Spleen (tissue), 11 donors: ENCODE measurements around the gene OR8G5. TPM values are rescaled to one million over a fixed set of nuclear protein-coding genes. Genes with fewer than 3 reads are reported as not detected.

Experiments used
- DNase-seq: peaks from one replicate; pipeline ENCODE4 v3.0.0-alpha.2; 2020
- H3K27ac ChIP-seq, 8 donors: fragments of 200-600 bp; sonication (generic) in 7 of 8; 1 replicate in 4 of 8; 2 replicates in 4 of 8; pipeline versions ENCODE4 v1.5.0 to v1.8.0; 2016 to 2021; ENCODE audit warnings: inconsistent platforms in 4 of 8, mild to moderate bottlenecking in 4 of 8, moderate library complexity in 1 of 8
- H3K27me3 ChIP-seq, 7 donors: fragments of 200-600 bp; sonication (generic) in 6 of 7; replicated peaks in 1 of 7; 1 replicate in 4 of 7; 2 replicates in 3 of 7; pipeline versions ENCODE4 v1.5.0 to v1.8.0; 2016 to 2021; ENCODE audit warnings: inconsistent platforms in 3 of 7, mild to moderate bottlenecking in 1 of 7
- H3K36me3 ChIP-seq, 6 donors: fragments of 200-600 bp; sonication (generic) in 5 of 6; 1 replicate in 4 of 6; 2 replicates in 2 of 6; pipeline versions ENCODE4 v1.5.0 to v1.8.0; 2016 to 2021; ENCODE audit warnings: inconsistent platforms in 2 of 6
- H3K4me1 ChIP-seq, 6 donors: fragments of 200-600 bp; sonication (generic) in 5 of 6; 1 replicate in 3 of 6; 2 replicates in 3 of 6; pipeline versions ENCODE4 v1.5.0 to v1.8.0; 2016 to 2021; ENCODE audit warnings: inconsistent platforms in 3 of 6
- H3K4me3 ChIP-seq, 8 donors: fragments of 200-600 bp; sonication (generic) in 7 of 8; 1 replicate in 4 of 8; 2 replicates in 4 of 8; pipeline versions ENCODE4 v1.5.0 to v1.8.0; 2016 to 2021; ENCODE audit warnings: inconsistent platforms in 4 of 8, mild to moderate bottlenecking in 4 of 8, moderate library complexity in 2 of 8
- H3K9me3 ChIP-seq, 8 donors: fragments of 200-600 bp; sonication (generic) in 7 of 8; 1 replicate in 4 of 8; 2 replicates in 4 of 8; pipeline versions ENCODE4 v1.5.0 to v1.8.0; 2016 to 2021; ENCODE audit warnings: inconsistent platforms in 4 of 8
- POLR2A ChIP-seq, 3 donors: fragments of 450-650 bp; IDR thresholded peaks; one replicate each; pipeline ENCODE4 v1.5.1; 2017; ENCODE audit warnings: antibody characterized with exemption in 3 of 3, mild to moderate bottlenecking in 1 of 3
- POLR2AphosphoS5 ChIP-seq, 3 donors: sonication (generic); formaldehyde crosslinking; IDR thresholded peaks; one replicate each; pipeline ENCODE4 v1.5.1; 2017; ENCODE audit warnings: antibody characterized with exemption in 3 of 3
- WGBS, 5 donors: extraction: QIAGEN DNeasy Blood & Tissue Kit in 3 of 5; methylation state at CpG; one replicate each; pipeline versions ENCODE4 v1.1.5 to v1.1.7; 2013 to 2018; 5-methylcytosine and 5-hydroxymethylcytosine counted together
- intact Hi-C: fragments of 100-400 bp; cut with DNase I; formaldehyde crosslinking; loops from one replicate; pipeline ENCODE4 v1.15.0; 2023; ENCODE audit warnings: low total_unique reads
- polyA plus RNA-seq, 3 donors: library from polyadenylated mRNA; stranded (reverse); fragments of 200-250 nt; gene quantifications; one replicate each; pipeline ENCODE4 v1.2.1, GENCODE V29; 2013
- total RNA-seq, 7 donors: library from RNA; depleted of rRNA in 3 of 7; stranded (reverse); fragments of >200 nt in 3 of 7; fragmentation: NEBNext Ultra II Directional in 4 of 7; extraction: Animal tissue kit (Norgen Biotek cat#: 25700) in 4 of 7; gene quantifications; one replicate each; pipeline versions ENCODE4 v1.1.0 to v1.2.1, GENCODE V29; 2016 to 2021
- TF ChIP-seq, protein P1 (sequence below), 11 experiments: fragments of 200-600 bp in 7 of 11; fragments of 450-650 bp in 4 of 11; sonication (generic) in 4 of 11; IDR thresholded peaks in 8 of 11; conservative IDR thresholded peaks in 3 of 11; 1 replicate in 7 of 11; 2 replicates in 4 of 11; pipeline versions ENCODE4 v1.4.0 to v1.8.0; 2016 to 2021; ENCODE audit warnings: antibody characterized with exemption in 11 of 11, inconsistent platforms in 4 of 11, mild to moderate bottlenecking in 1 of 11
- donor health status: healthy with polysubstance abuse.
- donor health status: DM: no; HTN: no; CAD: no; lungs with moderate emphysema.
- donor health status: DM: no; HTN: no; CAD: no.
- donor health status: Bipolar disorder and iron deficiency.
- donor health status: healthy.
- donor health status: DM: no; HTN: no; CAD: no.
- donor health status: DM: yes; HTN: yes; CAD: no.

The OR8G5 gene
- total and polyA plus RNA-seq, 10 donors, result not detected

DNA sequence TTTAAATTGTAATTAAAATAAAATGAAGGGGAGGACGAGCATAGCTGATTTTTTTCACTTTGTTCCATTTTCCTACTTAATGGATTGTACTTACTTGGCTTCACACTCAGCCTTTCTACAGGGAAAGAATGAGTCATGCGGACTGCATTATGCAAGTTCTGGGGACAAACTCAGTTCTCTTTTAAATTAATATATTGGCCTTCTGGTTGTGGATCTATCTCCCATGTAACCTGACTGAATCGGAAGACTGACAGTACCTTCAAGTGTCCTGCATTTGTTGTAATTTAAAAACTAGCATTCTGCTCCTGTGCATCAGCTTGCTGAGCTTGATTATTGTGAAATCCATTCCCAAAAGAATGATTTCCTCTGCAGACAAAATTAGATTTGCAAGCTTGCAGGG is 45.4 kb downstream of the OR8G5 start:
- H3K36me3 ChIP-seq, result no peaks in the 10 kb centered on the region
- no peak overlapping the region for H3K4me3 ChIP-seq
- peaks cover 0 to 5% (median 0%) of the 10 kb centered on the region in 8 donors for H3K9me3 ChIP-seq
- TF ChIP-seq POLR2A (IDR thresholded peaks at IDR 0.05), result no peak
- TF ChIP-seq, protein P1, sequence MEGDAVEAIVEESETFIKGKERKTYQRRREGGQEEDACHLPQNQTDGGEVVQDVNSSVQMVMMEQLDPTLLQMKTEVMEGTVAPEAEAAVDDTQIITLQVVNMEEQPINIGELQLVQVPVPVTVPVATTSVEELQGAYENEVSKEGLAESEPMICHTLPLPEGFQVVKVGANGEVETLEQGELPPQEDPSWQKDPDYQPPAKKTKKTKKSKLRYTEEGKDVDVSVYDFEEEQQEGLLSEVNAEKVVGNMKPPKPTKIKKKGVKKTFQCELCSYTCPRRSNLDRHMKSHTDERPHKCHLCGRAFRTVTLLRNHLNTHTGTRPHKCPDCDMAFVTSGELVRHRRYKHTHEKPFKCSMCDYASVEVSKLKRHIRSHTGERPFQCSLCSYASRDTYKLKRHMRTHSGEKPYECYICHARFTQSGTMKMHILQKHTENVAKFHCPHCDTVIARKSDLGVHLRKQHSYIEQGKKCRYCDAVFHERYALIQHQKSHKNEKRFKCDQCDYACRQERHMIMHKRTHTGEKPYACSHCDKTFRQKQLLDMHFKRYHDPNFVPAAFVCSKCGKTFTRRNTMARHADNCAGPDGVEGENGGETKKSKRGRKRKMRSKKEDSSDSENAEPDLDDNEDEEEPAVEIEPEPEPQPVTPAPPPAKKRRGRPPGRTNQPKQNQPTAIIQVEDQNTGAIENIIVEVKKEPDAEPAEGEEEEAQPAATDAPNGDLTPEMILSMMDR (IDR thresholded peaks at IDR 0.05 in 8 of 11, conservative IDR thresholded peaks at IDR 0.05 in 3 of 11), result no peak
- peak overlapping the region in 1 of 8 donors; percentile 8 for H3K27ac ChIP-seq
- intact Hi-C loops, result no loop called here
- 73 to 83% (median 80%) methylated on average over 3 of the region's 3 CpGs for WGBS, 5 donors
- no peaks in the 10 kb centered on the region for H3K4me1 ChIP-seq
- H3K27me3 ChIP-seq, result no peaks in the 10 kb centered on the region
- no peak for DNase-seq

DNA sequence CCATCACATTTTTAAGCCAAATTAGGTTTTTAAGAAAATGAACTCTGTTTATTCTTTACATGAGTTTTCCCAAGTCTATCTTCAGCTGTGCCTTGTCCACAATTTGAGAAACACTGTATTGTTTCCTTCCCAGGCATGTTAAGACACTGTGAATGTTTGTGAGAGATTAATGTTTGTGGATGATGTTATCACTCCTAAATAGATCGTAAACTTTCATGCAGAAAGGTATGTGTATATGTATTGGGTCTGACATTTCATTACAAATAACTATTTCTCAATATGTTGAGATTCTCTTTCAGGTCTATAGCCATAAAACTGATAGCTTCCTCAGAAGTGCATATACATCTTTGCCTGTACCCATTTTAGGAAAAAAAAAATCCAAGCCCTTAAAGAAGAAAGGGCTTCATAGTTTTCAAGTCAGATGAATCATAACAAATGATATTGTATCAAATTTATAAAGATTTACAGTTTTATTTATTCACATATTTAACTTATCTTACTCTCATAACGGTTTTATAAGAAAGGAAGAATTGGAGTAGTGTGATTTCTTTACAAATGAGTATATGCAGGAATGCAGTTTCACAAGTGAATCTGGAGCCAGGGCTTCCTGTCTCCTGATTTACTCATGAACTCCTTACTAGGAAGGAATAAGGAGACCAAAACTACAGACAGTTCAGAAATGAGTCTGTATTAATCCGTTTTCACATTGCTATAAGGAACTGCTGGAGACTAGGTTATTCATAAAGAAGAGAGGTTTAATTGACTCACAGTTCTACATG is 46.4 kb downstream of the OR8G5 start:
- no peak for DNase-seq
- H3K27ac ChIP-seq, result no peak overlapping the region
- no peaks in the 10 kb centered on the region for H3K27me3 ChIP-seq
- H3K9me3 ChIP-seq, result peaks cover 0 to 5% (median 0%) of the 10 kb centered on the region in 8 donors
- TF ChIP-seq, protein P1 (IDR thresholded peaks at IDR 0.05 in 8 of 11, conservative IDR thresholded peaks at IDR 0.05 in 3 of 11), result no peak
- no peak for TF ChIP-seq POLR2AphosphoS5 (IDR thresholded peaks at IDR 0.05)
- TF ChIP-seq POLR2A (IDR thresholded peaks at IDR 0.05), result no peak
- intact Hi-C loops, result no loop called here
- H3K4me3 ChIP-seq, result no peak overlapping the region
- H3K4me1 ChIP-seq, result no peaks in the 10 kb centered on the region
- no peaks in the 10 kb centered on the region for H3K36me3 ChIP-seq
- WGBS, 5 donors, result 47 to 74% (median 65%) methylated on average over 3 of the region's 3 CpGs

DNA sequence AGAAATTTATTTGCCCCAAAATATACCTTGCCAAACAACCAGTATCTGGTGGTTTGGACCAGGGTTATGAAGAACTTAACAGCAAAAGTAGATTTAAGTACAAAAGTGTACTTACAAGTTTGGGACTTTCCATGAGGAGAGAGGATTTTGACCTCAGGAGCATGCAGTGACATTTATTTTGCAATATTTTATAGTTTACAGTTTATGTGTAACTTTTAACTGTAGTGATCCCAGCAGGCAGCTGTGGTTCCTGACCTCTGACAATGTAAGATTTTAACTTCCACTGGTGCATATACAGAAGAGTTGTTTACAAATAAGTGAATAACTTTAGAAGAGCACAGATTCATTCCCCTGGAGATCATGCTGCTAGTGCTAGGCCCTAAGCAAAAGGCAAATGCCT is 50.9 kb downstream of the OR8G5 start:
- no peaks in the 10 kb centered on the region for H3K27me3 ChIP-seq
- TF ChIP-seq POLR2AphosphoS5 (IDR thresholded peaks at IDR 0.05) (no peak), POLR2A (IDR thresholded peaks at IDR 0.05) (no peak)
- TF ChIP-seq, protein P1 (IDR thresholded peaks at IDR 0.05 in 8 of 11, conservative IDR thresholded peaks at IDR 0.05 in 3 of 11), result no peak
- intact Hi-C loops, result no loop called here
- no peak overlapping the region for H3K4me3 ChIP-seq
- no peak for DNase-seq
- no peak overlapping the region for H3K27ac ChIP-seq
- H3K36me3 ChIP-seq, result no peaks in the 10 kb centered on the region
- no peaks in the 10 kb centered on the region for H3K9me3 ChIP-seq
- no peaks in the 10 kb centered on the region for H3K4me1 ChIP-seq

GRCh38 chr11:124310721-124311120 is 54.5 kb downstream of the OR8G5 start:
- Histone ChIP-seq H3K36me3 (no peaks in the 10 kb centered on the region), H3K9me3 (no peaks in the 10 kb centered on the region), H3K4me3 (no peak overlapping the region), H3K27me3 (no peaks in the 10 kb centered on the region), H3K4me1 (no peaks in the 10 kb centered on the region), H3K27ac (no peak overlapping the region)
- no peak for TF ChIP-seq POLR2AphosphoS5 (IDR thresholded peaks at IDR 0.05)
- no peak for TF ChIP-seq POLR2A (IDR thresholded peaks at IDR 0.05)
- TF ChIP-seq, protein P1 (IDR thresholded peaks at IDR 0.05 in 8 of 11, conservative IDR thresholded peaks at IDR 0.05 in 3 of 11), result no peak
- no peak for DNase-seq
- intact Hi-C loops, result no loop called here
